SU-DHL-6 (cell line): ENCODE measurements around the gene SCUBE1.

Source experiments
- H2AFZ ChIP-seq: fragments of 200-600 bp; sonication (generic); 2 replicates; pipeline ENCODE4 v1.6.1; 2014; ENCODE audit warnings: low read depth, mild to moderate bottlenecking, moderate library complexity, mixed read lengths, antibody characterized with exemption, low read length; ENCODE audit not compliant: severe bottlenecking
- H3F3A ChIP-seq: fragments of 200-600 bp; shearing (Covaris generic); 2 replicates; pipeline ENCODE4 v1.6.0; 2016; ENCODE audit warnings: antibody characterized with exemption, mild to moderate bottlenecking; ENCODE audit not compliant: insufficient read depth
- H3K27ac ChIP-seq: fragments of 200-600 bp; sonication (generic); 2 replicates; pipeline ENCODE4 v1.5.1; 2016; ENCODE audit warnings: low read depth, mild to moderate bottlenecking, low read length, moderate library complexity, mixed read lengths
- H3K27me3 ChIP-seq: fragments of 200-600 bp; sonication (generic), shearing (Covaris generic); 2 replicates; pipeline ENCODE4 v1.6.0; 2014; ENCODE audit warnings: mild to moderate bottlenecking, low read length
- H3K36me3 ChIP-seq: fragments of 200-600 bp; sonication (generic); 2 replicates; pipeline ENCODE4 v1.6.1; 2014; ENCODE audit warnings: mild to moderate bottlenecking, low read length, mixed read lengths
- H3K4me2 ChIP-seq: fragments of 300-600, 200-600 bp; shearing (Covaris generic), sonication (generic); 2 replicates; pipeline ENCODE4 v1.6.0; 2014; ENCODE audit warnings: low read length, low read depth, mild to moderate bottlenecking; ENCODE audit not compliant: poor library complexity, severe bottlenecking
- H3K4me3 ChIP-seq: fragments of 200-600 bp; sonication (generic); 2 replicates; pipeline ENCODE4 v1.5.1; 2014; ENCODE audit warnings: antibody characterized with exemption, low read length, mild to moderate bottlenecking, mixed read lengths; ENCODE audit not compliant: insufficient read depth, poor library complexity, severe bottlenecking
- H3K79me2 ChIP-seq: fragments of 200-600 bp; sonication (generic); 2 replicates; pipeline ENCODE4 v1.6.1; 2014; ENCODE audit warnings: mild to moderate bottlenecking, low read length, moderate library complexity; ENCODE audit not compliant: insufficient read depth
- H3K9ac ChIP-seq: fragments of 200-600 bp; sonication (generic); 2 replicates; pipeline ENCODE4 v1.7.0; 2014; ENCODE audit warnings: mild to moderate bottlenecking, low read length
- H3K9me2 ChIP-seq: fragments of 200-600 bp; sonication (generic); replicated peaks from 2 replicates; pipeline ENCODE4 v1.6.1; 2014; ENCODE audit warnings: low read length; ENCODE audit not compliant: insufficient read depth
- H3K9me3 ChIP-seq: fragments of 200-600 bp; sonication (generic); 2 replicates; pipeline ENCODE4 v1.6.1; 2014; ENCODE audit warnings: low read length, mixed read lengths; ENCODE audit not compliant: insufficient read depth
- H4K20me1 ChIP-seq: fragments of 200-600 bp; sonication (generic); 2 replicates; pipeline ENCODE4 v1.6.1; 2014; ENCODE audit warnings: low read depth, mild to moderate bottlenecking, antibody characterized with exemption, low read length, moderate library complexity, mixed read lengths
- CTCF ChIP-seq: fragments of 200-600 bp; sonication (generic); IDR thresholded peaks from one replicate; pipeline ENCODE4 v1.5.1; 2017; ENCODE audit warnings: antibody characterized with exemption, mild to moderate bottlenecking, low read length, moderate library complexity; ENCODE audit not compliant: insufficient read depth, poor library complexity, severe bottlenecking
- EZH2phosphoT487 ChIP-seq: fragments of 200-600 bp; sonication (generic), shearing (Covaris generic); conservative IDR thresholded peaks from 2 replicates; pipeline ENCODE4 v1.6.1; 2018; ENCODE audit warnings: mild to moderate bottlenecking, antibody characterized with exemption, low read length, moderate library complexity, mixed read lengths

SCUBE1 gene

GRCh38 chr22:43208703-43209522 lies 134.3 kb downstream of the SCUBE1 start:
- H3K27me3 ChIP-seq = no peaks in the 10 kb centered on the region
- H4K20me1 ChIP-seq = no peaks in the 10 kb centered on the region
- H3K4me3 ChIP-seq = no peak overlapping the region
- H3K4me2 ChIP-seq = no peak overlapping the region
- no peaks in the 10 kb centered on the region for H3F3A ChIP-seq
- H3K9me3 ChIP-seq = no peaks in the 10 kb centered on the region
- no peaks in the 10 kb centered on the region for H3K9me2 ChIP-seq
- H3K79me2 ChIP-seq = no peaks in the 10 kb centered on the region
- no peak overlapping the region for H3K9ac ChIP-seq
- H2AFZ ChIP-seq = no peak overlapping the region
- no peaks in the 10 kb centered on the region for H3K36me3 ChIP-seq
- TF ChIP-seq CTCF = no peak
- TF ChIP-seq EZH2phosphoT487 = no peak
- no peak overlapping the region for H3K27ac ChIP-seq

- Histone ChIP-seq H2AFZ (no peak overlapping the region), H4K20me1 (no peaks in the 10 kb centered on the region), H3K27ac (no peak overlapping the region), H3K9me2 (no peaks in the 10 kb centered on the region), H3K27me3 (no peaks in the 10 kb centered on the region), H3K4me2 (no peak overlapping the region), H3F3A (no peaks in the 10 kb centered on the region), H3K36me3 (no peaks in the 10 kb centered on the region), H3K9me3 (no peaks in the 10 kb centered on the region), H3K79me2 (no peaks in the 10 kb centered on the region), H3K4me3 (no peak overlapping the region), H3K9ac (no peak overlapping the region)
- TF ChIP-seq EZH2phosphoT487 (no peak), CTCF (no peak)
Observed at GRCh38 chr22:43207849-43208702, 135.1 kb downstream of the SCUBE1 start.

- no peak overlapping the region for H3K4me3 ChIP-seq
- no peak overlapping the region for H3K9ac ChIP-seq
- H3K27me3 ChIP-seq = no peaks in the 10 kb centered on the region
Observed at GRCh38 chr22:43207386-43207785, 135.8 kb downstream of the SCUBE1 start.

More at GRCh38 chr22:43207386-43207785, 135.8 kb downstream of the SCUBE1 start:
- H3K4me2 ChIP-seq = no peak overlapping the region
- TF ChIP-seq CTCF (no peak), EZH2phosphoT487 (no peak)
- H3K9me2 ChIP-seq = no peaks in the 10 kb centered on the region
- no peak overlapping the region for H2AFZ ChIP-seq
- no peaks in the 10 kb centered on the region for H3K9me3 ChIP-seq
- H3K27ac ChIP-seq = no peak overlapping the region
- H3K36me3 ChIP-seq = no peaks in the 10 kb centered on the region
- H3K79me2 ChIP-seq = no peaks in the 10 kb centered on the region
- no peaks in the 10 kb centered on the region for H3F3A ChIP-seq
- no peaks in the 10 kb centered on the region for H4K20me1 ChIP-seq
